HuH-7 (cell line): ENCODE data around the gene ADCY6.
A peak's percentile ranks its signal among the peaks of the same experiment; 100 is the strongest.
"Not testable (repeated sequence)": the region's sequence is repeated elsewhere in the genome, so short reads cannot be mapped to it uniquely, and the experiment has no call there.

Experiments used
- DNase-seq: peaks from one replicate; pipeline ENCODE4 v3.0.0; 2011; ENCODE audit warnings: low spot score

Gene ADCY6

DNA sequence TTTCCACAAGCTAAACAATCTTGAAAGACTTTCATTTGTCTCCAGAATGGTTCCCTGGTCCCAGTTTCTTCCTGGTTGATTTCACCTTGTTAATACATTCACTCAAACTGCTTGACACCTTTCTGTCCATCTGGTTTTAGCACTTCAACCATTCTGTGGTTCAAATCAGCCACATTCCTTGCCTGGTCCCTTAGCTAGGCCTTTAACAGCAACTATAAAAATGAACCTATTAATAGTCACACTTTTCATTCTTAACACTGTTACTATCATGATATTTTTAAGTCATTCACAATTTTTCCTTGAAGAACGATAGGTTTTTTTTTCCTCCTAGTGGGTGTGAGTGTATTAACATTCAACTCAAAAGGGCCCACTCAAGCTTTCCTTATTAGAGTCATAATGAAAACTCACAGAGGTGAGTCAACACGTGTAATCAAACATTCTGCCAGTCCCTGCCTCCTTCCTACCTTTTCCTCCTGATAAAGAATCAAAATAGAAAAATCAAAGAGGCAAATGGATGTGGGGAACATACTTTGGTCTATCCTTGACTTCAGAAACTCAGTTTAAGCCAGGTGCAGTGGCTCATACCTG is 38.0 kb downstream of the ADCY6 start:
- DNase-seq = no peak

DNA sequence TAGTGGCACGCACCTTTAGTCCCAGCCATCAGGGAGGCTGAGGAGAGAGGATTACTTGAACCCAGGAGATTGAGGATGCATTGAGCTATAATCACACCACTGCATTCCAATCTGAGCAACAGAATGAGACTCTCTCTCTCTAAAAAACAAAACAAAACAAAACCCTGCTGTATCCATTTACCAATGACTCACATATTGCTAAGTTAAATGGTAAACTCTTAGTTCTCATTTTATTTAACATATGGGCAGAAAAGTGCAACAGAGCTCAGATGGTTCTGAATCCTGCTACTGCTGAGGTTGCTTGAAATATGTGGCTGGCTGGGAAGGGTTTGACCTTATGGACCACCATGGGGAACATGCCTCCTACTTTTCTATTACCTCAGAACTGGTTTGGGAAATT is 38.7 kb downstream of the ADCY6 start:
- DNase-seq = no peak

DNA sequence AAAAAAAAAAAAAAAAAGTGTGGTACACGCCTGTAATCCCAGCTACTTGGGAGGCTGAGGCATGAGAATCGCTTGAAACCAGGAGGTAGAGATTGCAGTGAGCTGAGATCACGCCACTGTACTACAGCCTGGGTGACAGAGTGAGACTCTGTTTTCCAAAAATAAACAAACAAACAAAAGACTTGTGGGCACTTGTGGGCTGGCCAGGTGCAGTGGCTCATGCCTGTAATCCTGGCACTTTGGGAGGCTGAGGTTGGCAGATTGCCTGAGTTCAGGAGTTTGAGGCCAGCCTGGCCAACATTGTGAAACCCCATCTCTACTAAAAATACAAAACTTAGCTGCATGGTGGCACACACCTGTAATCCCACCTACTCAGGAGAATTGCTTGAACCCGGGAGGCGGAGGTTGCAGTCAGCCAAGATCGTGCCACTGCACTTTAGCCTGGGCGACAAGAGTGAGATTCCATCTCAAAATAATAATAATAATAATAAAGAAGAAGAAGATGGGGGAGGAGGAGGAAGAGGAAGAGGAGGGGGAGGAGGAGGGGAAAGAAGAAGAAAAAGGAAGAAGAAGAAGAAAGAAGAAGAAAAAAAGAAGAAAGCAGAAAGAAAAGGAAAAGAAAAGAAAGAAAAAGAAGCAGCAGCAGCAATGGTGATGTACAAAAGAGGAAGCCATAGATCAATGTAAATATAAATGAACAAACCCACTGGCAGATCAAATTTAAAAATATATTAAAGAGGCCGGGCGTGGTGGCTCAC is 44.5 kb downstream of the ADCY6 start:
- DNase-seq = no peak

DNA sequence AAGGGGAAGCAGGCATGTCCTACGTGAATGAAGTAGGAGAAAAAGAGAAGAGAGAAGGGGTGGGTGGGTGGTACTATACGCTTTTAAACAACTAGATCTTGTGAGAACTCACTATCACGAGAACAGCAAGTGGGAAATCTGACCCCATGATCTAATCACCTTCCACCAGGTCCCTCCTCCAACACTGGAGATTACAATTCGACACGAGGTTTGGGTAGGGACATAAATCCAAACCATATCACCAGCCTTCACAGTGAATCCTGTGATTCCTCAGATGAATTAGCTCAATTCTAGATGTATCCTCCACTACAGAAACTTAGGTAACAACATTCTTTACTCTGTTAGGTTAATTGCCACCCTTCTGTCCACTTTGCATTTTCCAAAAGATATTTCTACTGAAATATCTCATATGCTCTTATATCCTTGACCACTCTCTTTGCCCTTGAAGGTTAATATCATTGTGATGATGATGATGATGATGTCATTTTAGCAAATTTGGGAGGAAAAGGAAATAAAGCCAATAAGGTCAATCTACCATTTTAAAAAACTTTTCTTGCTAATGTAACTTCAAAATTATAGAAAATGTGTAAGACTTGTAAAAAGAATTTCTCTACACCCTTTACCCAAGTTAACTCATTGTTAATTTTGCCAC is 49.1 kb downstream of the ADCY6 start:
- DNase-seq = no peak

DNA sequence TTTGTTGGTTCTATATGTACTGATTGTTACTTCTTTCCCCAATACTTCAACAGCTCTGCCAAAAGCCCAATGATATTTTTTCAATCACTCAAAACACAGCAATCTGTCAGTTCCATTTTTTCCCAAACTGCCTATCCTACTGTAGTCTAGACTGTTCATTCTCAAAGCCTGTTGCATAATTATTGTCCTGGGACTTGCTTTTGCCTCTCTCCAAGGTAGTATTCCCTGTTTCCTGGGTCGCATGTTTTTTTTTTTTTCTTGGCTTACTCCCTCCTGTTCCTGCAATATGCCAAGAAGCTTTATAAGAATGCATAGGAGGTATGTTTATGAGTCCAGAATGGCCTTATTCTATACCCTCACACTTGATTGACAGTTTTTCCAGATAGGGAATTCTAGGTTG is 52.4 kb downstream of the ADCY6 start:
- no peak for DNase-seq

DNA sequence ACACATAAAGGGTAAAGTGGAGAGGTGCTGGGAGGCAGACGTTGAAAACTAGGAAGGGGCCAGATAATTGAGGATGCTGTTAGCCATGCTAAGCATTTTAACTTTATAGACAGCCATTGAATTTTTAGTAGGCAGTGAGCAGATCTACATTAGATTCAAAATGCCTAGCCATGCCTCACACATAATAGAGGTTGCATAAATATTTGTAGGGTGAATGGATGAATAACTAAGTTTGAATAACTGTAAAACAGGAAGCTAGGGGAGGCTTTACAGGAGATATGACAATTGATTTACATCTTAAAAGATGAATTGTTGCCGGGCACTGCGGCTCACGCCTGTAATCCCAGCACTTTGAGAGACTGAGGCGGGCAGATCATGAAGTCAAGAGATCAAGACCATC is 60.1 kb downstream of the ADCY6 start:
- DNase-seq = no peak

DNA sequence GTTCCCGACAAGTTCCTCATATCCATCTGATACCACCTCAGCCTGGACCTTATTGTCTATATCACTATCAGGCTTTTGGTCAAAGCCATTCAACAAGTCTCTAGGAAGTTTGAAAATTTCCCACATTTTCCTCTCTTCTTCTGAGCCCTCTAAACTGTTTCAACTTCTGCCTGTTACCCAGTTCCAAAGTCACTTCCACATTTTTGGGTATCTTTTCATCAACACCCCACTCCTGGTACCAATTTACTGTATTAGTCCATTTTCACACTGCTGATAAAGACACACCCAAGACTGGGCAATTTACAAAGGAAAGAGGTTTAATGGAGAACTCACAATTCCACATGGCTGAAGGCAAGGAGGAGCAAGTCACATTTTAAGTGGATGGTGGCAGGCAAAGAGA is 68.2 kb downstream of the ADCY6 start:
- DNase-seq = not testable (repeated sequence)

DNA sequence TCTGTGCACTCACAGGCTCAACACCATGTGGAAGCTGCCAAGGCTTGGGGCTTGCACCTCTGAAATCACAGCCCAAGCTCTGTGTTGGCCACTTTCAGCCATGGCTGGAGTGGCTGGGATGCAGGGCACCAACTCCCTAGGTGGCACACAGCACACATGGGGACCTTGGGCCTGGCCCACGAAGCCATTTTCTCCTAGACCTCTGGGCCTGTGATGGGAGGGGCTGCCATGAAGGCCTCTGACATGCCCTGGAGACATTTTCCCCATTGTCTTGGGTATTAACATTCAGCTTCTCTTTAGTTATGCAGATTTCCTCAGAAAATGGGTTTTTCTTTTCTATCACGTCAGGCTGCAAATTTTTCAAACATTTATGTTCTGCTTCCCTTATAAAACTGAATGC is 68.7 kb downstream of the ADCY6 start:
- not testable (repeated sequence) for DNase-seq

DNA sequence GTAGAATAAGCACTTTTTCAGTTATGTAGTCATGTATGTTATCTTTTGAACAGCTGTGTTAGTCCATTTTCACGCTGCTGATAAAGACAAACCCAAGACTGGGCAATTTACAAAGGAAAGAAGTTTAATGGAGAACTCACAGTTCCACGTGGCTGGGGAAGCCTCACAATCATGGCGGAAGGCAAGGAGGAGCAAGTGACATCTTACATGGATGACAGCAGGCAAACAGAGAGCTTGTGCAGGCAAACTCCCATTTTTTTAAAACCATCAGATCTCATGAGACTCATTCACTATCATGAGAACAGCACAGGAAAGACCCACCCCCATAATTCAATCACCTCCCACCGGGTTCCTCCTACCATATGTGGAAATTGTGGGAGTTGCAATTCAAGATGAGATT is 69.9 kb downstream of the ADCY6 start:
- DNase-seq = not testable (repeated sequence)

DNA sequence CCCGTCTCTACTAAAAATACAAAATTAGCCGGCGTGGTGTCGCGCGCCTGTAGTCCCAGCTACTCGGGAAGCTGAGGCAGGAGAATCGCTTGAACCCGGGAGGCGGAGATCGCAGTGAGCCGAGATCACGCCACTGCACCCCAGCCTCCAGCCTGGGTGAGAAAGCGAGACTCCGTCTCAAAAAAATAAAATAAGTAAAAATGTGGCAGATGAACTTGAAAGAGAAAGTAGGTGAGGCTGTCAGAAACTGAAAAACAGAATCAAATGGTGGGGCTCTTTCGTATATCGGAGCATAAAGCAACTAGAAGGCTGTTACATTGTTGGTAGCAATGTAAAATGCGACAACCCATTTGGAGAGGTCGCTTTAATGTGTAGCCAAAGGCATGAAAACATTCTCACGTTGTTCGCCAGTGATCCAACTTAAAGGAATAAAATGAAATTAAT is 71.6 kb downstream of the ADCY6 start:
- no peak for DNase-seq

DNA sequence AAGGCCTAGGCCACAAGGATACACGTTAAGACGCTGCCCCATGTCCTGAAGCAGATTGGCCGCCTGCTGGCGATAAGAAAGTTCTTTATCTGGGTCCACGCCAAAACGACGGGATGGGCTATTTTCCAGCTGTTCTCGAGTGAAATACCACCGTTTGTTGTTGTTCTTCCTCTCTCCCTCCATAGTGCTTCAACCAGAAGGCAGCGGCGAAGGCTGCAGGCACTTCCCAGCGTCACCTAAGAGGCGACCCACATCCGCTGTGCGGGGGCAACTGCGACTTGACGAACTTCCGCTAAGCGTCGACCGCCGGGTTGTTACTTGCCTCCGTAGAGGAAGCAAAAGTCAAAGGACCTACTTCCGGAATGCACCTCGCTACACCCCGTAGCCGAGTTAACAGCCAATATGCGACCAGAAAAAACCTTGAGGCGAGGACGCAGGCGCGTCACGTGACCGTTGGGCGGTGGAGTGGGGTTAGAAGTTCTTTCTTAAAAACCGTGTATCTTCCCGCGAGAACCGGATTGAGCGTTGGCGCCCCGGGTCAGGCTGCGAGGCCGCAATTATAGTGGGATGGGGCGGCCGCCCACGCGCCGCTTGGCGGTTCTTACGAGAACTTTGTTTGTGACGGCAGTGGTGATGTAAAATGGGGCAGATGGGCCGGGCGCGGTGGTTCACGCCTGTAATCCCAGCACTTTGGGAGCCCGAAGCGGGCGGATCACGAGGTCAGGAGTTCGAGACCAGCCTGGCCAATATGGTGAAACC is 72.2 kb downstream of the ADCY6 start, which contains the start of gene CCNT1:
TSS of gene CCNT1 (minus strand) at position 215 of the 759 bp plus-strand sequence. CDS start at position 183, 32 bp downstream.
- peak; percentile 100 for DNase-seq
